Body of pancreas (tissue), 4 donors: ENCODE data around the gene DNAJB8.

Experiments
- POLR2A ChIP-seq, 3 donors: fragments of 450-650 bp; IDR thresholded peaks; one replicate each; pipeline ENCODE4 v1.6.1; 2016; ENCODE audit warnings: antibody characterized with exemption in 3 of 3, mild to moderate bottlenecking in 2 of 3
- TF ChIP-seq, protein P1 (sequence below), 7 experiments: fragments of 450-650 bp in 4 of 7; fragments of 200-600 bp in 3 of 7; sonication (generic) in 3 of 7; IDR thresholded peaks; one replicate each; pipeline ENCODE4 v1.5.1; 2016 to 2019; ENCODE audit warnings: antibody characterized with exemption in 7 of 7

DNA sequence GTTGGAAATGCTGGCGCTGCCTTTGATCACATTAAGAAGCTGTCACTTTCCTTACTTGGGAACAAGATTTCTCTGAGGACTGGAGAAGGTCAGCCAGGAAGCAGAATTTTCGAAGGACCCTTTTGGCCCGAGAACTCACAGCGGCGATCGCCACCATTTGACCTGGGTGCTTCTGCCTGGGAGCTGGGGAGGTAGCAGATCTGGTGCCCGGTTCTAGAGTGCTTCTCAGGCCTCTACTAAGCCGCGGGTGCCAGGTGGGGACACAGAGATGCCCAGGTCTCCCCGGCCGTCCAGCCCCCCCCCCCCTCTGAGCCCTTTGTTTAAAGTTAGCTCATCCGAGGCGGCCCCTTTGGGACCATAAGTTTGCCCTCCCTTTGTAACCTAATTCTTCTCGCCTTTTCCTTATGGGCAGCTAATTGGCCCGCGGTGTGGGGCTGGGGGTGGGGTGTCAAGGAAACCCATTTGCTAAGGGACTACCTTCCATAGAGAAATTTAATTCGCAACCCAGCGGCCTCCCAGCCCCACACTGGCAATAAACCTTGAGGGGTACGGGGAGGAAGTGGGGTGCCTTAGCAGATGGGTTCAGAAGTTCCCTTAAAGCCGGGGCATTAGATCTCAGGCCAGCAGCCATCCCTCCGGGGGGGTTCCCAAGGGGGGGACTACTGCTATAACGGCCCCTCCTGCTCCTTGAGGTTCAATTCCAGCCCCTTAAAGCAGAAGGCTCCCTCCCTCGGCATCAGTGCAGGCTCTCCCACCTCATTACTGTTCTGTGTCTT is 24.4 kb upstream of the DNAJB8 start:
- peak in 1 of 3 donors; percentile 13 for TF ChIP-seq POLR2A (IDR thresholded peaks at IDR 0.05)
- TF ChIP-seq, protein P1, sequence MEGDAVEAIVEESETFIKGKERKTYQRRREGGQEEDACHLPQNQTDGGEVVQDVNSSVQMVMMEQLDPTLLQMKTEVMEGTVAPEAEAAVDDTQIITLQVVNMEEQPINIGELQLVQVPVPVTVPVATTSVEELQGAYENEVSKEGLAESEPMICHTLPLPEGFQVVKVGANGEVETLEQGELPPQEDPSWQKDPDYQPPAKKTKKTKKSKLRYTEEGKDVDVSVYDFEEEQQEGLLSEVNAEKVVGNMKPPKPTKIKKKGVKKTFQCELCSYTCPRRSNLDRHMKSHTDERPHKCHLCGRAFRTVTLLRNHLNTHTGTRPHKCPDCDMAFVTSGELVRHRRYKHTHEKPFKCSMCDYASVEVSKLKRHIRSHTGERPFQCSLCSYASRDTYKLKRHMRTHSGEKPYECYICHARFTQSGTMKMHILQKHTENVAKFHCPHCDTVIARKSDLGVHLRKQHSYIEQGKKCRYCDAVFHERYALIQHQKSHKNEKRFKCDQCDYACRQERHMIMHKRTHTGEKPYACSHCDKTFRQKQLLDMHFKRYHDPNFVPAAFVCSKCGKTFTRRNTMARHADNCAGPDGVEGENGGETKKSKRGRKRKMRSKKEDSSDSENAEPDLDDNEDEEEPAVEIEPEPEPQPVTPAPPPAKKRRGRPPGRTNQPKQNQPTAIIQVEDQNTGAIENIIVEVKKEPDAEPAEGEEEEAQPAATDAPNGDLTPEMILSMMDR (IDR thresholded peaks at IDR 0.05): no peak
